HTR-8/SVneo (cell line): ENCODE data around the gene NLRP9.

Source experiments
- DNase-seq: peaks from one replicate; pipeline ENCODE4 v3.0.0; 2011; ENCODE audit warnings: low spot score, mixed read lengths; ENCODE audit not compliant: insufficient read length
- FAIRE-seq: peaks from 2 replicates; lab custom pipeline; 2011; peaks lifted over from hg19 to GRCh38; lab: Jason Lieb, UNC

NLRP9 gene

DNA sequence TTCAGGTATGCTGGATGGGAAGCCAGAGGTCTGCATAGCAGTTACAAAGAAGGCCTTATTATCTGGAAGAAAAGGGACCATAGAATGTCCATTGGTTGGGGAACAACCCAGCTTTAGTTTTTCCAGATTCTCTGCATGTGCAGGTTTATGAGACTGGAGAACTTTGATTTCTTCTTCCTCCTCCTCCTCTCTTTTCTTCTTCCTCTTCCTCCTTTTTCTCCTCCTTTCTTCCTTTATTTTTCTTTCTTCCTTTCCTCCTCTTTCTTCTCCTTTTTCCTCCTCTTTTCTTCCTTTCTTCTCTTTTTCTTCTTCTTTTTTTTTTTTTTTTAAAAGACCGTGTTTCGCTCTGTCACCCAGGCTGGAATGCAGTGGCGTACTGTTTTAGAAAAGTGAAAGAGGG is 32.2 kb downstream of the NLRP9 start:
- FAIRE-seq (no peak), DNase-seq (no peak)

DNA sequence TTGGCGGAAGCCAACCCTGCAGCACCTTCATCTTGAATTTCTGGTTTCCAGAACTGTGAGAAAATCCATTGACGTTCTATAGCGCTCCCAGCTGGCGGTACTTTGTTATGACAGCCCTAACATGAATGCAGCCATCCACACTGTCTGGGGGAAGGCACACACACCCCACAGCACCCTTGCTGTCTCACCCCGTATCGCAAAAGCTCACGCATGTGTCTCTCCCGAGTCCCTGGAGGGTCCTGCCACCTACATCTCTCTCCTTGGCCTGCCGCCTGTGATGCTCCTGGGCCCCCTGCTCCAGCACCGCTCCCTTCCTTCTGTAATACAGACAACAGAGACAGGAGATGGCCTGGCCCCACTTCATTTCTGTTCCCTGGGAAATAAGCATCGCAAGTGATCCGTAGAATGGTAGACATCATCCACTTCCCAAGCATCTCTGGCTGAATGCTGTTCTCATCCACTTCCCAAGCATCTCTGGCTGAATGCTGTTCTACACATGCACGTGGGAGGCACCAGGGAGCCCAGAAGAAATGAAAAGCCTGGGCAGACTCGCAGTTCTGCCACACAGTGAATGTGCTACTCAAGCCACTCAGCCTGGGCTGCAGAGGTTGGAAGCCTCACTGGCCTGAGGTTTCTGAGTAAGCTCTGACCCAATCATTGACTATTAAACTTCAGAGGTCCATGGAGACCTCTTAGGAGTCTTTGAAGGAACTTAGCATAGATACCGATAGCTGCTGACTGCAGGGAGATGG is 33.5 kb downstream of the NLRP9 start:
- DNase-seq (no peak), FAIRE-seq (no peak)

GRCh38 chr19:55703790-55704215 is 34.4 kb downstream of the NLRP9 start:
- no peak for FAIRE-seq
- no peak for DNase-seq

DNA sequence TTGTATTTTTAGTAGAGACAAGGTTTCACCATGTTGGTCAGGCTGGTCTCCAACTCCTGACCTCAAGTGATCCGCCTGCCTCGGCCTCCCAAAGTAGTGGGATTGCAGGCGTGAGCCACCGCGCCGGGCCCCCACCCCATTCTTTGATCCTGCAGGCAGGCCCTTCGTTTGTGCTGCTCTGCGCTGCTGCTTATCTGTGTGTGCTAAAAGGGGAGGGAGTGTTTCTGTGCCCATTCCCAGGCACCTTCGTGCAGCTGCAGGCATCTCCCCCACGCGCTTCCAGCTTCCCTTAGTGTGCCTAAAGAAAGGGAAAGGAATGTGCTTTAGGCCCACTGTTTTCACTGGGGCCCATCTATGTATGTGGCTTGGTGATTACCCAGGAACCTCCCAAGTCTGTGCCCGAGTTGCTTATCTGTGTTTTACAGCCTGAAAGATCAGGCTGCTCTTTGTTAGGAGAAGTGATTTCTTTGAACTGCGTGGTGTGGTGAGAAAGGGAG is 36.0 kb downstream of the NLRP9 start:
- DNase-seq (no peak), FAIRE-seq (no peak)

DNA sequence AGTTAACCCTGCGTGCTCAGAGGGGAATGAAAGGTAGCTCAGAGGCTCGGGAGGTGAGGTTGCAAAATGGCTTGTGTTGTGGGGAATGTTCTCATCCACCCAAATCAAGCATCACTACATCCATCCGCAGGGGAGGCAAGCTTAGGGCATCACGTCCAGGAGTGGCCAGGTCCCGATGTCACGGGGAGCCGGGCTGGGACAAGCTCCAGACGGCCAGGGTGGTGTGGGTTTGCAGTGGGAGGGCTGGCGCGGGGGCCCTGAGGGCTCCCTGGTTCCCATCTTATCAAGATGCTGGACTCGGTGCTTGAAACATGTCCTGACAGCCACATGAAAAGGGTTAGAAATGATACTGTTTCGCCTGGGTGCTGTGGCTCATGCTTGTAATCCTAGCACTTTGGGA is 37.4 kb downstream of the NLRP9 start:
- no peak for DNase-seq

DNA sequence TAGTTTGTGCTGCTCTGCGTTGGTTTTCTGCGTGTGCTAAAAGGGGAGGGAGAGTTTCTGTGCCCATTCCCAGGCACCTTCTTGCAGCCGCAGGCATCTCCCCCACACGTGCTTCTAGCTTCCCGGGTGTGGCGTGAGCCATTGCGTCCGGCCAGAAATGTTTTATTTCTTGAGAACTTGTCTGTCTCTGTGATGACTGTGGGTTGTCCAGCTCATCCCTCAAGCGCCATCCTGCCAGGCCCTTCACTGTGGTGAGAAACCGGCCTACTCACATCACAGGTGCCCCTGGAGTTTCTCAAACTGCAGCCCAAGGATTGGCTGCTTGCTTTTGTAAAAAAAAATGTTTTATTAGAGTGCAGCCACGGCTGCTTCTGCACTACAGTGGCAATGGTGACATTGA is 39.0 kb downstream of the NLRP9 start:
- no peak for FAIRE-seq

More for the DNA sequence above, 37.4 kb downstream of the NLRP9 start:
- FAIRE-seq: no peak

DNA sequence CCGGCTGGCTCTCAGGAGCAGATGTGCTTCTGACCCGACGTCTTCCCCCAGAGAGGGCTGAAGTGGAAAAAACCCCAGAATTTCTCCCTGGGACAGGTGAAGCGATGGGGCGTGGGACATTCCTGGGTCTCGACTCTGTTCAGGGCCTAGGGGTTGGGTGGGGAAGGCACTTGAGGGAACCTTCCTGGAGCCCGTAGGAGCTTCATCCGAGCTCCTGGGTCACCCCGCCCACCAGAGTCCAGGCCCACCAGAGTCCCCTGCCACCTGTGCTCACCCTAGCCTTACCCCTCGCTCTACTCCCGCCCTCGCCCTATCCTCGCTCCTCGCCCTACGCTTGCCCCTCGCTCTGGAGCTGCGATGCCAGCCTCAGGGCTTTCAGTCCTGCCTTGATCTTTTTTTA is 39.9 kb downstream of the NLRP9 start:
- FAIRE-seq (no peak), DNase-seq (no peak)

More for the DNA sequence above, 39.0 kb downstream of the NLRP9 start:
- DNase-seq: no peak

DNA sequence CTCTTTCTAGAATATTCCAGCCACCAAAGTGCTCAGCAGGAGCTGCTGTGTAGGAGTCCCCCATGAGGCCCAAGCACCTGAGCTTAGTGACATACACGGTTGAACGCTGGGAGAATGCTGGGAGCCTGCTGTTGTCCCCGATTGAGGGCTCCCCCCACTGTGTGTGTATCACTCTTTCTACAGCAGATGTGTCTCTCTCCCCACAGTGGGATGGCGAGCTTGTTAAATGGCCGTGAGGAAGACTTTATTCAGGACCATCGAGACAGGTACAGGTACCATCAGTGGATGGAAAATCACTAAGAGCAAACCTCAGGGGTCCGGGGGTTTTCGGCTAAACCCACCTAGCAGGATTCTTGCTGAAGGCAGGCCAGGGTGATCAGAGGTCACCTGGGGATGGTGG is 40.5 kb downstream of the NLRP9 start:
- FAIRE-seq: no peak

DNA sequence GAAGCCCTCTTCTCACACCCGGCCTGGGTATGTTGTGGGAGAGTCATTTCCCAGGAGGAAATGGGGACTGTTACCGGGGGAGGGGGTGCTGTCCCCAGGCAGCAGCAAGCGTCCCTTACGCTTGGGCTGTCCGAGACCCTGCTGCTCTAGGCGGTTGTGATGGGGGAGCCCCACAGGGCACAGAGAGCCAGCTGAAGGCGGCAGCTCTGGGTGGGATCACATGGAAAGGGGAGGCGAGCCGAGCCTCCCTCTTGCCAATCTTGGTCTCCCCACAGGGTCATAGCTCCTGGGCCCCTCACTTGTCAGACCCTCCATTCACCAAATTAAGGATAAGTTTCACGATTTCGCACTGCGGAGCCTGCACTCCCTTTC is 41.1 kb downstream of the NLRP9 start:
- DNase-seq (no peak), FAIRE-seq (no peak)

More for the DNA sequence above, 40.5 kb downstream of the NLRP9 start:
- no peak for DNase-seq

DNA sequence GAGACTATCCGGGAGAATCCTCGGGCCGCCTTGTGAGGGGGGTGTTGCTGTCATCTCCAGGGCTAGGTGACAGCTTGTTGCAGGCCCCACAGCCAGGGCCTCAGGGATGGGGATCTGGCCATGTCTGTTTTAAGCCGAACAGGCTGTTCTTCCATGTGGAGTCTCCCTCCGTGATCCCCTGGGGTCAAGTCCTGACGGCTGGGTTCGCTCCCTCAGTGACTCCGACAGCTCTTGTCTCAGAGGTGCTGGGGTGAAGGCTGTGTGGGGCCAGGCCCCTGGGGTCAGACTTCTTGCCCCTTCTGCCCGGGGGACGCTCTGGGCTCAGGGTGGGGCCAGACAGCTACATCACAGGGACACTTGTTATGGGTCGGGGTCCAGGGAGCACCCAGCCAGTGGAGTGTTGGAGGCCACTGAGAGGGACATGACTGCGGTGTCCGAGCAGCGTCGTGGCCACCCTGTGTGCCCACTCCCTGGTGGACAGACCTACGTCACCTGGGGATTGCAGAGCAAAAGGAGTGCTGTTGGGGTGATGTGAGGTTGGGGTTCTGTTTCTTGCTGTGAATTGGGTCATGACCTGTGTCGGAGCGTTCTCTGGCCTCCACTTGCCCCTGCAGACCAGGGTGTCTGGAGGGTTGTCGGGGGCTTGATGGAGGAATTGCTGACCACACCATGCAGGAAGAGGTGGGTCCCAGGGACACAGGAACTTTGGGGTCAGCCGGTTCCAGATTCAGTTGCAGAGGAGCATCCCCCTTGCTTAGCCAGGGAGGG is 41.7 kb downstream of the NLRP9 start:
- no peak for FAIRE-seq
- DNase-seq: no peak

DNA sequence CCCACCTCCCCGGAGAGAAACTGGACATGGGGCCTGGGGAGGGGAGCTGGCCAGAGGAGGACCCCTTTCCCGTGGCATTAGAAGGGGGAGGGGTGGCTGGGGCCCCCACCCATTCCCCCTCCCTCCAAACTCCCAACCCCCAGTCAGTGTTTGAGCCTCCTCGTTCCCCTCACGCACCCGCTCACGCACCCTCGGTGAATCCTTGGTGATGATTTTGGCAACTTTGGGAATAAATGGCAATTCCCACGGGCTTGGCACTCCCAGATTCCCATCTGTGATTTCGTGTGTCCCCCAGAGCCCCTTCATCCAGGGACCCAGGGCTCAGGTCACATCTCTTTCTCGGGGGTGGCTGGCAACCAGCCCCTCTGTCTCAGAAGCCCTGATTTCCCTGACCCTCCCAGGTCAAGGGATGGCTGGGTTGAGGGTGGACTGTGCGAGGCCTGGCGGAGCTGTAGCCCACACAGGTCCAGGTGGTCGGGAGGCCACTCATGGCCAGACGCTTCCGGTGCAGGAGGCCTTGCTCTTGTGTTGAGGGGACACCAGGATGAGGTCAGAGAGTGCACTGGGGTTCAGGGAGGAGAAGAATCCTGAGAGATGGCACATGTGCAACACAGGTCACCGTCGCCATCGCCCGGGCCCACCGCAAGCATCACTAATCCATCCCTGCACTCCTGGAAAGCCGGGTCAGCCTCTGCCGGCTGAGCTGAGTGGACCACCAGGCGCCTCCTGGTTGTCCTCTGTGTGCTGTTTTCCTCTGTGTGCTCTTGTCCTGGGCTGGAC is 42.5 kb downstream of the NLRP9 start:
- FAIRE-seq (no peak), DNase-seq (no peak)

- FAIRE-seq (no peak), DNase-seq (no peak)
Measured at GRCh38 chr19:55694656-55695491, 43.3 kb downstream of the NLRP9 start.

- FAIRE-seq (no peak), DNase-seq (no peak)
Measured at GRCh38 chr19:55694241-55694655, 44.0 kb downstream of the NLRP9 start.

DNA sequence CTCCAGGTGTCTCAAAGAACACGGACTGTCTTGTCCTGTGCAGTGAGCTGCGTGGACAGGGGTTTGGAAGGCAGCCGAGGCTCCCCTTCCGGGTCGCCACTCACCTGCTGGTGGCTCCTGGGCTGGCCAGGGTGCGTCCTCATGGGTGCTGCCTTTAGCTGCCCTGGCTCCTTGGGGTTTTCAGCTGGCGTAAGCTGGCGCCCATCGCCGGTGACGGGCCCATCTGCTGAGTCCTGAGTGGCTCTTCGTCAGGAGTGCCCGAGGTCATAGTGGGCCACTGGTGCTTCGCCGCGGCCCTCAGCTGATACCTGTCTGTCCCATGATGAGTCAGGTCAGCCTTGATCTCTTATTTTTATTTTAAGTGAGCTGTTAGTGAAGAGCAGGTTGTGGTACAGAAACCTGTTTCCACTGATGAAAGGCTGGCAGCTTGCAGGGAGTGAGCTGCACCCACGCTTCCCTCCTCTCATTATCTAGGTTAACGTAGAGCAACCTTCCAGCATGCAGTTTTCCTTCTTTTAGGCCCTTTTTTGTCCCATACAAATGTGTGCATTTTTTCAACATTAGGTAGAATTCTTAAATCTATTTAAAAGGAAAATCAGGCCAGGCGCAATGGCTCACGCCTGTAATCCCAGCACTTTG is 44.7 kb downstream of the NLRP9 start:
- DNase-seq: no peak
- no peak for FAIRE-seq

- no peak for DNase-seq
- FAIRE-seq: no peak
Measured at GRCh38 chr19:55692681-55693081, 45.5 kb downstream of the NLRP9 start.

- DNase-seq (no peak), FAIRE-seq (no peak)
Measured at GRCh38 chr19:55691561-55692481, 46.4 kb downstream of the NLRP9 start.

GRCh38 chr19:55690769-55691545 is 47.2 kb downstream of the NLRP9 start:
- FAIRE-seq (no peak), DNase-seq (no peak)
